LNCAP (cell line): Measurements from ENCODE around the gene APAF1.

Source experiments
- TF ChIP-seq, protein P1 (sequence below): fragments of 450-650 bp; IDR thresholded peaks from 2 replicates; pipeline ENCODE4 v1.5.1; 2017; ENCODE audit warnings: mild to moderate bottlenecking

Gene APAF1

DNA sequence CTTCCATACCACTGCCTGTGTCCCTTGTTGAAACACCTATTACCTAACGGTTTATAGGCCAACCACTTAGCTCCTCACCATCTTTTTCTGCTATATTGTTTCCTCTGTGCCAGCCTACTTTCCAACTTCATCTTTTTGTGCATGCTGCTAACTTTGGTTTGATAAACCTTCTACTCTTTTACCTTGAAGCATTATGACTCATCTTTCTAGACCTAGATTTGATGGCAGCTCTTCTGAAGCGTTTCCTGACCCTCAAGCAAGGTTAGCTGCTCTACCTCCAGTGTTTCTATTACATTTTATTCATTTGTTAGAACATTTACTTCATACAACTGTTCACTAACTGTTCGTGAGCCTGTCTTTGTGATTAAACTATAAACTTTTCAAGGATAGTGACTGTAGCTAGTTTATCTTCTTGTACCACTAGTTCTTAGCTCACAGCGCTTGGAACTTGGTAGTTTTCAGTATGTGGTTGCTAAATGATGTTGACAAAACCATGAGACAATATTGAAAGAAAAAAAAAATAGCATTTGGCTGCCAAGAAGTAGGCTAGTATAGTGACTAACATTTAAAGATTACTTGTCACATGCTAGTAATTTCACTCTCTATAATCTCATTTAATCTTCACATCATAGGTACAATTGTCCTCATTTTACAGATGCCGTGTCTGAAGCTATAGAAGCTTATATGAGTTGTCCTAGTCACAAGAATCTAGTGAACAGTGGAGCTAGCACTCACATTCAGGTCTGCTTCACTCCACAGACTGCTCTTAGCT lies 79.5 kb downstream of the APAF1 start:
- TF ChIP-seq, protein P1, sequence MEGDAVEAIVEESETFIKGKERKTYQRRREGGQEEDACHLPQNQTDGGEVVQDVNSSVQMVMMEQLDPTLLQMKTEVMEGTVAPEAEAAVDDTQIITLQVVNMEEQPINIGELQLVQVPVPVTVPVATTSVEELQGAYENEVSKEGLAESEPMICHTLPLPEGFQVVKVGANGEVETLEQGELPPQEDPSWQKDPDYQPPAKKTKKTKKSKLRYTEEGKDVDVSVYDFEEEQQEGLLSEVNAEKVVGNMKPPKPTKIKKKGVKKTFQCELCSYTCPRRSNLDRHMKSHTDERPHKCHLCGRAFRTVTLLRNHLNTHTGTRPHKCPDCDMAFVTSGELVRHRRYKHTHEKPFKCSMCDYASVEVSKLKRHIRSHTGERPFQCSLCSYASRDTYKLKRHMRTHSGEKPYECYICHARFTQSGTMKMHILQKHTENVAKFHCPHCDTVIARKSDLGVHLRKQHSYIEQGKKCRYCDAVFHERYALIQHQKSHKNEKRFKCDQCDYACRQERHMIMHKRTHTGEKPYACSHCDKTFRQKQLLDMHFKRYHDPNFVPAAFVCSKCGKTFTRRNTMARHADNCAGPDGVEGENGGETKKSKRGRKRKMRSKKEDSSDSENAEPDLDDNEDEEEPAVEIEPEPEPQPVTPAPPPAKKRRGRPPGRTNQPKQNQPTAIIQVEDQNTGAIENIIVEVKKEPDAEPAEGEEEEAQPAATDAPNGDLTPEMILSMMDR: no peak

DNA sequence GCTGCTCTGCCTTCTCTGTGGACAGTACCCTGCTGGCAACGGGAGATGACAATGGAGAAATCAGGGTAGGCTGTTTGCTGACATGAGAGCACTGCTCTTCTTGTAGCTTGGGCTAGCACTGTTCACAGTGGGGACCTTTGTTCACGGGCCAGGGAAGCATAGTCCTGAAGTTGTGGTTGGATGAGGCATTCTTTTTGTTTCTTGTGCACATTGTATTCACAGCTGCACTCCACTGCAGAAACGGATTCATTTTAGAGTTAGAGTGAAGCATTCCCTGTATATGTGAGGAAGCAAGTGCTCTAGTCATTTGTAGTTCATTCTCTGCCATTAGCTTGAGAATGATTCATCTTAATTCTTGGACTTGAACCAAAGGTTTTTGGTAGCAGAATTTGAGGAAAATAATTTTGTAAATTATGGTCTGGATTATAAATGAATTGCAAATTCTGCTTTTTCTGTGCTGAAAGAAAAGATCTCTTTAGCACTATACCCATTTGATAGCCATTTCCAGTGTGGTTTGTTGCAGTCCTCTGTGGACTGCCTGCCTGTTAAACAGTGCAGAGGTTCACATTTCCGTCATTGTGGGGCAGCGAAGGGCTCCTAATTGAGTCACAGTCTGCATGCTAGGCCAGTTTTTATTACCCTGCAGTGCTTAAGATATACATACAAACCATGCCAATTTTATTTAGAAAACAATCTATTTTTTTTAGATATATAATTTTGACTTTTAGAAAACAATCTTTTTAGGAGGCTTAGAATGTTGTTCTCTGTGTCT lies 80.6 kb downstream of the APAF1 start:
- TF ChIP-seq, protein P1: peak; percentile 47; the same call in 1 of the 2 replicates

DNA sequence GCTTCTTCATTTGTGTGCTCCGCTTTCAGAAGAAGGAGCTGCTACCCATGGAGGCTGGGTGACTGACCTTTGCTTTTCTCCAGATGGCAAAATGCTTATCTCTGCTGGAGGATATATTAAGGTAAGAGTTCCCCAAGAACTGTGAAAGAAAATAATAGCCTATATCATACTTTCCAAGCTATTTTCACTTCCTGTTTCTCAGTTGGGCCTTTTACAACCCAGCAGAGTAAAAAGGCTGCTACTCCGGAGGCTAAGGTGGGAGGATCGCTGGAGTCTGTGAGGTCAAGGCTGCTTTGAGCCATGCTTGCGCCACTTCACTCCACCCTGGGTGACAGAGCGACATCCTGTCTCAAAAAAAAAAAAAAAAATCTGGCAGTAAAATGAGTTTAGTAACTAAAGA lies 82.1 kb downstream of the APAF1 start:
- TF ChIP-seq, protein P1: no peak

DNA sequence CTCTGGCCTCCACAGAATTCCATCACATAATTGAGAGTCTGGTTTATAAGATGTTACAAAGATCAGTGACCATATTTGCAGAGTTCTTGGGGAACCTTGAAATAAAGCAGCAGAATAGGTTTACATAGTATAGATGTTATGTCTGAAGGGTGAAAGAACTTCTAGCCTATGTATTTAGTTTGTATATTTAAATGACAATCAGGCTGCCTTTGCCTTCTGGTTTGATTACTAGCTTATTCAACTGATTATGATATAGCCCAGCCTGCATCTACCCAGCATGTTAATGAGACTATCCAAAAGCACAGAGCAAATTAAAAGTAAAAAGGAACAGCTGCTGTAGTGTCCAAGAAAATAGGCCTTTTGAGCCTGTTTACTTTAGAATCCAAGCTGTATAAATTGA lies 85.3 kb downstream of the APAF1 start:
- TF ChIP-seq, protein P1: no peak

DNA sequence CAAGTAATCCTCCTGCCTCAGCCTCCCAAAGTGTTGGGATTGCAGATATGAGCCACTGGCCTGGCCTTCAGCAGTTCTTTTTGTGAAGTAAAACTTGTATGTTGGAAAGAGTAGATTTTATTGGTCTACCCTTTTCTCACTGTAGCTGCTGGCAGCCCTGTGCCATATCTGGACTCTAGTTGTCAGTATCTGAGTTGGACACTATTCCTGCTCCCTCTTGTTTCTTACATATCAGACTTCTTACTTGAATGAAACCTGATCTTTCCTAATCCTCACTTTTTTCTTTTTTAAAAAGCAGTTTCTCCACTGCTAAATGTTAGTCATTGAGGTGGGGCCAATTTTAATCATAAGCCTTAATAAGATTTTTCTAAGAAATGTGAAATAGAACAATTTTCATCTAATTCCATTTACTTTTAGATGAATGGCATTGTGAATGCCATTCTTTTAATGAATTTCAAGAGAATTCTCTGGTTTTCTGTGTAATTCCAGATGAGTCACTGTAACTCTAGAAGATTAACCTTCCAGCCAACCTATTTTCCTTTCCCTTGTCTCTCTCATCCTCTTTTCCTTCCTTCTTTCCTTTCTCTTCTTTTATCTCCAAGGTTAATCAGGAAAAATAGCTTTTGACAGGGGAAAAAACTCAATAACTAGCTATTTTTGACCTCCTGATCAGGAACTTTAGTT lies 88.7 kb downstream of the APAF1 start:
- TF ChIP-seq, protein P1: no peak

DNA sequence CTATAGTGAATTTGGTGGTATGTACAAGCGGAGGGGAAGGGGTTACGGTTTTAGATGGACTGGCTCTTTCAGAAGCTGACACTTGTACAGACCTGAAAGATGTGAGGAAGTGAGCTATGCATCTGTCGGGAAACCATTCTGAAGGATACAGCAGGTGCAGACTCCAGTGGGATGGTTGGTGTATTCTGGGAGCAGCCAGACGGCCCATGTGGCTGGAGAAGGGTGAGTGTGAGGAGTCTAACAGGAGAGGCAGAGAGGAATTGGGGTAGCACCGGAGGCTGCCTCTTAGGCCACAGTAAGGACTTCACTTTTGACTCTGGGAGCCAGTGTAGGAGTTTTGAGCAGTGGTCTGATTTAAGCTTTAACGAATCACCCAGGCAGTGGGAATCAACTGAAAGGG lies 90.7 kb downstream of the APAF1 start:
- TF ChIP-seq, protein P1: no peak

DNA sequence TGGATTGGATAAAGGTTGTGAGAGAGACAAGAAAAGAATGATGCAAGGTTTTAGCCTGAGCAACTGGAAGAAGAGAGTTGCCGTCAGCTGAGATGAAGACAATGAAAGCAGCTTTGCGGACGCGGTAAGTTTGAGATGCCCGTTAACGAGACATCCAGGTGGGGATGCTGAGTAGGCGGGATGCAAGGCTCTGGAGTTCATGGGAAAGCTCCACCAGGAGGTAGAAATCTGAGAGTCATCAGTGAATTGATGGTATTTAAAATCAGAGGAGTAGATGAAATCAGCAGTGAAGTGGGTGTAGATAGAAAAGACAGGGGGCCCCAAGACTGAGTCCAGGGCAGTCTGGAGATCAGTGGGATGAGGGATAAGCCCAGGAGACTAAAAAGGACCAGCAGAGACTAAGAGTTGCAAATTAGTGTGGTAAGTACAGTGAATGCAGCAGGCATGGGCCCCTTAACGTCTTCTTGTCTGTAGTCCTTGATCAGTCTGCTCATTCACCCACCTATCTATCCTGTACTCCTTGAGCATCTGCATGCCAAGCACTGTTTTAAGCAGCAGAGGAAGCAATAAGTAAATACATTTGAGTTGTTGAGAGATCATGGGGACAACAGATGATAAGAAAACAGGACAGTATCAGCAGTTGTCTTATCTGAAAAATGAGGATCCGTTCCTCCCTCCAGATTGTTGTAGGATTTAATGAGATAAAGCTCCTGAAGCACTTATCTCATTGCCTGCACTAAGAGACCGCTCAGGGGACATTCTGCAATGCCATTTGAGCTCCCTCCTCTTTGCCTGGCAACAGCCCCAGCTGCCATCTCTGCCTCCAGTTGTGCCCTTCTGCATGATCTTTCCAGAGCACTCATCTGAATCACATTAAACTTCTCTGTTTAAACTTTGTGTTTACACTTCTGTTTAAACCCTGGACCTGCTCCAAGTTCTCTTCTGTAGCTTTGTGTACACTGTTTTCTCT lies 91.5 kb downstream of the APAF1 start:
- TF ChIP-seq, protein P1: no peak
